BJ (cell line): ENCODE measurements around the gene ZGLP1. TPM values are rescaled to one million over a fixed set of nuclear protein-coding genes. Genes with fewer than 3 reads are reported as not detected.
"Not testable (repeated sequence)": the region's sequence is repeated elsewhere in the genome, so short reads cannot be mapped to it uniquely, and the experiment has no call there.

Experiments used
- CTCF ChIA-PET: fragments of 350-600 bp; formaldehyde crosslinking; extraction: SDS; loops from one replicate; lab custom pipeline; 2021; ENCODE audit warnings: antibody characterized with exemption, inconsistent platforms; lab: Yijun Ruan, JAX
- POLR2A ChIA-PET: fragments of 300-600 bp; sonication (Branson Sonifier 250); formaldehyde crosslinking; extraction: SDS; loops from one replicate; lab custom pipeline; 2021; ENCODE audit warnings: antibody characterized with exemption; lab: Charles Lee
- DNase-seq: peaks from one replicate; pipeline ENCODE4 v3.0.0-alpha.2; 2011; ENCODE audit warnings: low read depth
- H3K27me3 ChIP-seq: 2 replicates; pipeline ENCODE4 v1.6.0; 2011; ENCODE audit warnings: low read length; ENCODE audit not compliant: control insufficient read depth, insufficient read depth
- H3K36me3 ChIP-seq: 2 replicates; pipeline ENCODE4 v1.5.1; 2011; ENCODE audit warnings: low read length; ENCODE audit not compliant: control insufficient read depth, insufficient read depth
- H3K4me3 ChIP-seq: 2 replicates; pipeline ENCODE4 v1.5.1; 2011; ENCODE audit warnings: low read depth, mild to moderate bottlenecking, control low read depth, low read length
- polyA plus RNA-seq: library from polyadenylated mRNA; depleted of rRNA; stranded (reverse); fragments of >200 nt; gene quantifications from 2 replicates; pipeline ENCODE4 v1.2.3, GENCODE V29; 2011
- TF ChIP-seq, protein P1 (sequence below): IDR thresholded peaks from 2 replicates; pipeline ENCODE4 v1.5.1; 2011; ENCODE audit warnings: low read depth, mild to moderate bottlenecking, control low read depth, inconsistent platforms, low read length, moderate library complexity; ENCODE audit not compliant: insufficient read depth

The ZGLP1 gene
- polyA plus RNA-seq, 1 experiment: 1.2 TPM

DNA sequence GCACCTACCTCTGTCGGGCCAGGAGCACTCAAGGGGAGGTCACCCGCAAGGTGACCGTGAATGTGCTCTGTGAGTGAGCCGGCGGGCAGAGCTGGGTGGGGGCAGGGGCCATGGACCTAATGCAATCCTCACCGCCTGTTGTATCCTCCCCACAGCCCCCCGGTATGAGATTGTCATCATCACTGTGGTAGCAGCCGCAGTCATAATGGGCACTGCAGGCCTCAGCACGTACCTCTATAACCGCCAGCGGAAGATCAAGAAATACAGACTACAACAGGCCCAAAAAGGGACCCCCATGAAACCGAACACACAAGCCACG is 24.7 kb downstream of the ZGLP1 start:
- DNase-seq: no peak
- TF ChIP-seq, protein P1, sequence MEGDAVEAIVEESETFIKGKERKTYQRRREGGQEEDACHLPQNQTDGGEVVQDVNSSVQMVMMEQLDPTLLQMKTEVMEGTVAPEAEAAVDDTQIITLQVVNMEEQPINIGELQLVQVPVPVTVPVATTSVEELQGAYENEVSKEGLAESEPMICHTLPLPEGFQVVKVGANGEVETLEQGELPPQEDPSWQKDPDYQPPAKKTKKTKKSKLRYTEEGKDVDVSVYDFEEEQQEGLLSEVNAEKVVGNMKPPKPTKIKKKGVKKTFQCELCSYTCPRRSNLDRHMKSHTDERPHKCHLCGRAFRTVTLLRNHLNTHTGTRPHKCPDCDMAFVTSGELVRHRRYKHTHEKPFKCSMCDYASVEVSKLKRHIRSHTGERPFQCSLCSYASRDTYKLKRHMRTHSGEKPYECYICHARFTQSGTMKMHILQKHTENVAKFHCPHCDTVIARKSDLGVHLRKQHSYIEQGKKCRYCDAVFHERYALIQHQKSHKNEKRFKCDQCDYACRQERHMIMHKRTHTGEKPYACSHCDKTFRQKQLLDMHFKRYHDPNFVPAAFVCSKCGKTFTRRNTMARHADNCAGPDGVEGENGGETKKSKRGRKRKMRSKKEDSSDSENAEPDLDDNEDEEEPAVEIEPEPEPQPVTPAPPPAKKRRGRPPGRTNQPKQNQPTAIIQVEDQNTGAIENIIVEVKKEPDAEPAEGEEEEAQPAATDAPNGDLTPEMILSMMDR: no peak
- Histone ChIP-seq H3K4me3 (no peak overlapping the region), H3K36me3 (peaks cover 15% of the 10 kb centered on the region), H3K27me3 (0 out of 2 replicates have a peak, but pooled peaks cover 2% of the 10 kb centered on the region)
- POLR2A ChIA-PET: no interaction called here
- CTCF ChIA-PET: interaction anchor here (0.7 kb wide), 1 partner anchor 26 kb away, joined by 3 read pairs; no protein-coding TSS in a partner anchor

DNA sequence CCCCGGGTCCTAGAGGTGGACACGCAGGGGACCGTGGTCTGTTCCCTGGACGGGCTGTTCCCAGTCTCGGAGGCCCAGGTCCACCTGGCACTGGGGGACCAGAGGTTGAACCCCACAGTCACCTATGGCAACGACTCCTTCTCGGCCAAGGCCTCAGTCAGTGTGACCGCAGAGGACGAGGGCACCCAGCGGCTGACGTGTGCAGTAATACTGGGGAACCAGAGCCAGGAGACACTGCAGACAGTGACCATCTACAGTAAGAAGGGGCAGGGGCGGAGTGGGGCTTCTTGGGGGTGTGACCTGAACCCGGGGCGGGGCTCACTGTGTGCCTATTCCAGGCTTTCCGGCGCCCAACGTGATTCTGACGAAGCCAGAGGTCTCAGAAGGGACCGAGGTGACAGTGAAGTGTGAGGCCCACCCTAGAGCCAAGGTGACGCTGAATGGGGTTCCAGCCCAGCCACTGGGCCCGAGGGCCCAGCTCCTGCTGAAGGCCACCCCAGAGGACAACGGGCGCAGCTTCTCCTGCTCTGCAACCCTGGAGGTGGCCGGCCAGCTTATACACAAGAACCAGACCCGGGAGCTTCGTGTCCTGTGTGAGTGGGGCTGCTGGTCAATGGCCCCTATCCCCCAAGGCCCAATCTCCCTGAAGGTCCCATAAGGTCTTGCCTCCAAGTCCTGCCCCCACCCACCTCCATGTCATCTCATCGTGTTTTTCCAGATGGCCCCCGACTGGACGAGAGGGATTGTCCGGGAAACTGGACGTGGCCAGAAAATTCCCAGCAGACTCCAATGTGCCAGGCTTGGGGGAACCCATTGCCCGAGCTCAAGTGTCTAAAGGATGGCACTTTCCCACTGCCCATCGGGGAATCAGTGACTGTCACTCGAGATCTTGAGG is 25.3 kb downstream of the ZGLP1 start:
- TF ChIP-seq, protein P1: no peak
- CTCF ChIA-PET: interaction anchor here (0.8 to 1.7 kb wide), 2 partner anchors 11 to 105 kb away, joined by 3 to 5 read pairs; no protein-coding TSS in a partner anchor
- POLR2A ChIA-PET: no interaction called here
- no peak for DNase-seq
- Histone ChIP-seq H3K36me3 (peaks cover 18% of the 10 kb centered on the region), H3K27me3 (0 out of 2 replicates have a peak, but pooled peaks cover 2% of the 10 kb centered on the region), H3K4me3 (no peak overlapping the region)

DNA sequence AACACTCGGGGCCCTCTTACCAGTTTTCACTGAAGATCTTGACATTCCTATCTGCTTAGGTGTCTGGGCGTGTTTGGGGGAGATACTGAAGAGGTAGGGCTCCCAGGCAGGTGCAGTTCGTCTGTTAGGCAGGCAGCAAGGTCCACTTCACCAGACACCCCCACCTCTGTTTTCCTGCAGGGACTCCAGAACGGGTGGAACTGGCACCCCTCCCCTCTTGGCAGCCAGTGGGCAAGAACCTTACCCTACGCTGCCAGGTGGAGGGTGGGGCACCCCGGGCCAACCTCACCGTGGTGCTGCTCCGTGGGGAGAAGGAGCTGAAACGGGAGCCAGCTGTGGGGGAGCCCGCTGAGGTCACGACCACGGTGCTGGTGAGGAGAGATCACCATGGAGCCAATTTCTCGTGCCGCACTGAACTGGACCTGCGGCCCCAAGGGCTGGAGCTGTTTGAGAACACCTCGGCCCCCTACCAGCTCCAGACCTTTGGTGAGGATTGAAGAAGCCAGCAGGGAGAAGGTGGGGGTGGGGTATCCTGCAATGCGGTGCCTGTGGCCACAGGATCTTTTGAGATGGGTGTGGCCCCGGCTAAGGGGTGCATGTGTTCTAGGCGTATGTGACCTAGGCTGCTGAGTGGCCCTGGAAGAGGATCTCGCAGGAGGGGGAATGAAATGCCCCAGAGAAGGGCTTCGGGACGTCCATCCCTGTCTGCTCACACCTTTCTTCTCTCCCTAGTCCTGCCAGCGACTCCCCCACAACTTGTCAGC is 26.1 kb downstream of the ZGLP1 start:
- DNase-seq: no peak
- no peak overlapping the region for H3K4me3 ChIP-seq
- ChIA-PET POLR2A (no interaction called here), CTCF (interaction anchor here (1.7 kb wide), 1 partner anchor 105 kb away, joined by 5 read pairs; no protein-coding TSS in a partner anchor)
- H3K36me3 ChIP-seq: peaks cover 23% of the 10 kb centered on the region
- TF ChIP-seq, protein P1: no peak
- H3K27me3 ChIP-seq: 0 out of 2 replicates have a peak, but pooled peaks cover 2% of the 10 kb centered on the region

DNA sequence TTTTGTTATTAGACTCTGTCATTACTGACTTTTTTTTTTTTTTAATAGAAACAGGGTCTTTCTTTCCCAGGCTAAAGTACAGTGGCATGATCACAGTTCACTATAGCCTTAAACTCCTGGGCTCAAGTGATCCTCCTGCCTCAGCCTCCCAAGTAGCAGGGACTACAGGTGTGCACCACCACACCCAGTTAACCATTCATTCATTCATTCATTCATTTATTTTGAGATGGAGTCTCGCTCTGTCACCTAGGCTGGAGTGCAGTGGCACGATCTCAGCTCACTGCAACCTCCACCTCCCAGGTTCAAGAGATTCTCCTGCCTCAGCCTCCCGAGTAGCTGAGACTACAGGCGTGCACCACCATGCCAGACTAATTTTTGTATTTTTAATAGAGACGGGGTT is 27.6 kb downstream of the ZGLP1 start:
- CTCF ChIA-PET, DNase-seq, H3K27me3 ChIP-seq, H3K4me3 ChIP-seq, POLR2A ChIA-PET: not testable (repeated sequence)
- H3K36me3 ChIP-seq: peaks cover 23% of the 10 kb centered on the region

DNA sequence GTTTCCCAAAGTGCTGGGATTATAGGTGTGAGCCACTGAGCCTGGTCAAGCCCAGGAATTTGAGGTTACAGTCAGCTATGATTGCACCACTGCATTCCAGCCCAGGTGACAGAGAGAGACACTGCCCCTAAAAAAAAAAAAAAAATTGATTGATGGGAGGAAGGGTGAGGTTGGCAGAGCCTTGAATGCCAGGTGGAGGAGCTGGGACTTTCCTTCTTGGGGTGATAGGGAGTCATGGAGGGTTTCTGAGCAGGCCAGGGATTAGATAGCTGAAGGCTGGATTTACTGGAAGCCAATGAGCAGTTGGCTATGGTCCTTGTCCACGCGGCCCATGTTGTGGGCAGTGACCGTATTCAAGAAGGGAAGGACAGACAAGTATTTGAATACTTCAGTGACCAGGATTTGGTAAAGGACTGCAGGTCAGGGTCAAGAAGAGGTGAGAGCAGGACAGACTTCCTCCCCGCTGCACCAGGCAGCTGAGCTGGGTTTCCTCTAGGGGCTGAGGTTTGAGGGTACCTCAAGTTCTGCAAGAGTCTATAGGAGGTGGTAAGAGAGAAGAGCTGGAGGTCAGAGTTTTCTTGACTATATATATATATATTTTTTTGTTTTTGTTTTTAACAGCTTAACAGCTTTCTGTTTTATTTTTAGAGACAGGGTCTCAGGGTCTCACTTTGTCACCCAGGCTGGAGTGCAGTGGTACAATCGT is 29.7 kb downstream of the ZGLP1 start:
- ChIA-PET CTCF (interaction anchor here (0.6 to 3.0 kb wide), 5 partner anchors 9 to 183 kb away, joined by 3 to 13 read pairs (median 5); partner anchors contain the start of gene ICAM1), POLR2A (interaction anchor here (1.2 kb wide), 1 partner anchor 10 kb away, joined by 3 read pairs; the partner anchor contains the start of gene ICAM5)

More for the DNA sequence above, 29.7 kb downstream of the ZGLP1 start:
- Histone ChIP-seq H3K36me3 (peaks cover 21% of the 10 kb centered on the region), H3K27me3 (no peaks in the 10 kb centered on the region), H3K4me3 (no peak overlapping the region)
- TF ChIP-seq, protein P1: no peak
- no peak for DNase-seq
